DOHH2 (cell line): Measurements from ENCODE around the gene SBF1.

Experiments used
- EZH2phosphoT487 ChIP-seq: fragments of 200-600 bp; sonication (generic); IDR thresholded peaks from 2 replicates; pipeline ENCODE4 v1.6.1; 2017; ENCODE audit warnings: borderline replicate concordance, mild to moderate bottlenecking, antibody characterized with exemption, low read length, moderate library complexity, mixed read lengths
- TF ChIP-seq, protein P1 (sequence below): fragments of 200-600 bp; sonication (generic); IDR thresholded peaks from one replicate; pipeline ENCODE4 v1.5.1; 2014; ENCODE audit warnings: antibody characterized with exemption, mild to moderate bottlenecking, low read depth, low read length; ENCODE audit not compliant: poor library complexity, severe bottlenecking

- TF ChIP-seq, protein P1, sequence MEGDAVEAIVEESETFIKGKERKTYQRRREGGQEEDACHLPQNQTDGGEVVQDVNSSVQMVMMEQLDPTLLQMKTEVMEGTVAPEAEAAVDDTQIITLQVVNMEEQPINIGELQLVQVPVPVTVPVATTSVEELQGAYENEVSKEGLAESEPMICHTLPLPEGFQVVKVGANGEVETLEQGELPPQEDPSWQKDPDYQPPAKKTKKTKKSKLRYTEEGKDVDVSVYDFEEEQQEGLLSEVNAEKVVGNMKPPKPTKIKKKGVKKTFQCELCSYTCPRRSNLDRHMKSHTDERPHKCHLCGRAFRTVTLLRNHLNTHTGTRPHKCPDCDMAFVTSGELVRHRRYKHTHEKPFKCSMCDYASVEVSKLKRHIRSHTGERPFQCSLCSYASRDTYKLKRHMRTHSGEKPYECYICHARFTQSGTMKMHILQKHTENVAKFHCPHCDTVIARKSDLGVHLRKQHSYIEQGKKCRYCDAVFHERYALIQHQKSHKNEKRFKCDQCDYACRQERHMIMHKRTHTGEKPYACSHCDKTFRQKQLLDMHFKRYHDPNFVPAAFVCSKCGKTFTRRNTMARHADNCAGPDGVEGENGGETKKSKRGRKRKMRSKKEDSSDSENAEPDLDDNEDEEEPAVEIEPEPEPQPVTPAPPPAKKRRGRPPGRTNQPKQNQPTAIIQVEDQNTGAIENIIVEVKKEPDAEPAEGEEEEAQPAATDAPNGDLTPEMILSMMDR = no peak
- TF ChIP-seq EZH2phosphoT487 = no peak
Measured at GRCh38 chr22:50447576-50448551, 27.0 kb downstream of the SBF1 start.
